HepG2 (cell line): Measurements from ENCODE around the gene MVK. TPM values are rescaled to one million over a fixed set of nuclear protein-coding genes. Genes with fewer than 3 reads are reported as not detected.

ENCODE experiments used
- ATAC-seq: fragments of 200-7000 bp; cut with Tn5 transposase; 3 replicates; pipeline ENCODE4 v1.9.1; 2020; ENCODE audit warnings: mild to moderate bottlenecking, moderate library complexity
- BruUV-seq: library from RNA; stranded (reverse); fragments of 400-500 nt; replicated peaks from 2 replicates; lab custom pipeline; 2021; lab: Mats Ljungman, UMichigan
- CTCF ChIA-PET: fragments of 300-600 bp; formaldehyde crosslinking; extraction: SDS; loops from one replicate; lab custom pipeline; 2021; ENCODE audit warnings: low total read pairs, inconsistent platforms, low intra/inter-chr PET ratio; lab: Yijun Ruan, JAX
- POLR2A ChIA-PET: fragments of 350-600 bp; sonication (Branson Sonifier 250); formaldehyde crosslinking; loops from one replicate; lab custom pipeline; 2020; ENCODE audit warnings: antibody characterized with exemption, inconsistent platforms; lab: Yijun Ruan, JAX
- DNase-seq: peaks from one replicate; pipeline ENCODE4 v3.0.0-alpha.2; 2015; ENCODE audit warnings: low spot score
- FAIRE-seq: peaks from 3 replicates; lab custom pipeline; 2011; peaks lifted over from hg19 to GRCh38; lab: Jason Lieb, UNC
- H2AFZ ChIP-seq: one replicate; pipeline ENCODE4 v1.6.1; 2011; ENCODE audit warnings: low read length, inconsistent platforms
- H3K27ac ChIP-seq: fragments of 300-600 bp; 3 replicates; pipeline ENCODE4 v1.8.0; 2011; ENCODE audit warnings: mixed run types, mild to moderate bottlenecking, mixed read lengths, low read length, inconsistent platforms; ENCODE audit not compliant: insufficient read depth; ENCODE audit errors: extremely low read length
- H3K27me3 ChIP-seq, 2 experiments: fragments of 200-600 bp in 1 of 2; 2 replicates in 1 of 2; 3 replicates in 1 of 2; pipeline versions ENCODE4 v1.6.0 to v1.8.0; 2011; ENCODE audit warnings: low read length in 2 of 2, mild to moderate bottlenecking in 2 of 2, moderate library complexity in 2 of 2, inconsistent platforms in 1 of 2; ENCODE audit not compliant: insufficient read depth in 2 of 2, control insufficient read depth in 1 of 2
- H3K36me3 ChIP-seq, 2 experiments: fragments of 200-600 bp in 1 of 2; replicated peaks in 1 of 2; 2 replicates in 1 of 2; 3 replicates in 1 of 2; pipeline versions ENCODE4 v1.5.1 to v1.8.0; 2011; ENCODE audit warnings: low read length in 2 of 2, inconsistent platforms in 1 of 2; ENCODE audit not compliant: insufficient read depth in 2 of 2, control insufficient read depth in 1 of 2
- H3K4me1 ChIP-seq: 2 replicates; pipeline ENCODE4 v1.5.1; 2012; ENCODE audit warnings: low read length, inconsistent platforms; ENCODE audit not compliant: insufficient read depth
- H3K4me2 ChIP-seq: 2 replicates; pipeline ENCODE4 v1.6.0; 2011; ENCODE audit warnings: low read depth, low read length, inconsistent platforms
- H3K4me3 ChIP-seq, 3 experiments: fragments of 200-600 bp in 1 of 3; sonication (generic), shearing (Covaris generic) in 1 of 3; replicated peaks in 1 of 3; 2 replicates each; pipeline ENCODE4 v1.5.1; 2011 to 2016; ENCODE audit warnings: low read length in 3 of 3, inconsistent platforms in 2 of 3, low read depth in 2 of 3, mild to moderate bottlenecking in 2 of 3, control low read depth in 1 of 3, mixed read lengths in 1 of 3; ENCODE audit not compliant: insufficient read depth in 1 of 3
- H3K79me2 ChIP-seq: one replicate; pipeline ENCODE4 v1.6.1; 2011; ENCODE audit warnings: low read length, inconsistent platforms; ENCODE audit not compliant: insufficient read depth
- H3K9ac ChIP-seq: 2 replicates; pipeline ENCODE4 v1.6.0; 2011; ENCODE audit warnings: mild to moderate bottlenecking, low read depth, low read length, inconsistent platforms; ENCODE audit not compliant: insufficient read depth
- H3K9me3 ChIP-seq: 2 replicates; pipeline ENCODE4 v1.5.1; 2012; ENCODE audit warnings: mild to moderate bottlenecking, low read length
- H4K20me1 ChIP-seq: 2 replicates; pipeline ENCODE4 v1.6.0; 2011; ENCODE audit warnings: inconsistent platforms, mild to moderate bottlenecking, low read length, moderate library complexity; ENCODE audit not compliant: insufficient read depth
- FOSL1 ChIP-seq: sonication (generic); formaldehyde crosslinking; IDR thresholded peaks from 2 replicates; pipeline ENCODE4 v1.9.0; 2021; ENCODE audit warnings: missing genetic modification reagents, borderline replicate concordance
- GTF3A ChIP-seq: sonication (generic); formaldehyde crosslinking; conservative IDR thresholded peaks from 2 replicates; pipeline ENCODE4 v1.4.0; 2020; ENCODE audit warnings: mild to moderate bottlenecking, missing genetic modification reagents
- HOXA9 ChIP-seq: sonication (generic); formaldehyde crosslinking; IDR thresholded peaks from 2 replicates; pipeline ENCODE4 v1.8.1; 2022; ENCODE audit warnings: missing genetic modification reagents, mild to moderate bottlenecking, moderate library complexity, borderline replicate concordance
- MEIS2 ChIP-seq: sonication (generic); formaldehyde crosslinking; IDR thresholded peaks from 2 replicates; pipeline ENCODE4 v1.9.0; 2021; ENCODE audit warnings: mild to moderate bottlenecking, missing genetic modification reagents
- MYC ChIP-seq: sonication (generic); formaldehyde crosslinking; IDR thresholded peaks from 2 replicates; pipeline ENCODE4 v1.9.0; 2021; ENCODE audit warnings: missing genetic modification reagents, borderline replicate concordance
- NFE2 ChIP-seq: sonication (generic); formaldehyde crosslinking; IDR thresholded peaks from 2 replicates; pipeline ENCODE4 v1.4.0; 2020; ENCODE audit warnings: missing genetic modification reagents
- NR2F6 ChIP-seq, 2 experiments: IDR thresholded peaks; 2 replicates each; pipeline ENCODE4 v1.6.1; 2016; ENCODE audit warnings: antibody characterized with exemption in 1 of 2, mild to moderate bottlenecking in 1 of 2
- POLR2A ChIP-seq, 2 experiments: IDR thresholded peaks; 2 replicates each; pipeline ENCODE4 v1.6.1; 2011; ENCODE audit warnings: low read depth in 2 of 2, low read length in 2 of 2, mild to moderate bottlenecking in 1 of 2, moderate library complexity in 1 of 2; ENCODE audit not compliant: insufficient read depth in 1 of 2
- USF2 ChIP-seq, 2 experiments: sonication (generic) in 1 of 2; formaldehyde crosslinking in 1 of 2; IDR thresholded peaks; 2 replicates each; pipeline versions ENCODE4 v1.5.1 to v1.6.1; 2011 to 2020; ENCODE audit warnings: borderline replicate concordance in 1 of 2, low read depth in 1 of 2, low read length in 1 of 2, mild to moderate bottlenecking in 1 of 2, missing genetic modification reagents in 1 of 2, moderate library complexity in 1 of 2
- ZNF225 ChIP-seq: sonication (generic); formaldehyde crosslinking; IDR thresholded peaks from 2 replicates; pipeline ENCODE4 v1.4.0; 2020; ENCODE audit warnings: mild to moderate bottlenecking, missing genetic modification reagents
- ZNF317 ChIP-seq: sonication (generic); formaldehyde crosslinking; IDR thresholded peaks from 2 replicates; pipeline ENCODE4 v1.5.0; 2020; ENCODE audit warnings: mild to moderate bottlenecking, missing genetic modification reagents
- ZNF563 ChIP-seq: sonication (generic); formaldehyde crosslinking; IDR thresholded peaks from 2 replicates; pipeline ENCODE4 v1.8.0; 2022; ENCODE audit warnings: mild to moderate bottlenecking, moderate library complexity, missing genetic modification reagents
- ZNF816 ChIP-seq: sonication (generic); formaldehyde crosslinking; IDR thresholded peaks from 2 replicates; pipeline ENCODE4 v1.8.0; 2022; ENCODE audit warnings: missing genetic modification reagents, mild to moderate bottlenecking, borderline replicate concordance
- WGBS: methylation state at CpG from one replicate; pipeline ENCODE4 v1.1.6; 2017; ENCODE audit warnings: low lambda C conversion rate; 5-methylcytosine and 5-hydroxymethylcytosine counted together
- in situ Hi-C: cut with HindIII; loops from 2 replicates; pipeline ENCODE4 v1.10.0; 2017; ENCODE audit warnings: low pct_unique_long_range_greater_than_20kb; ENCODE audit not compliant: extremely low pct_ligation_motif_present
- intact Hi-C: fragments of 100-400 bp; cut with micrococcal nuclease; formaldehyde crosslinking; loops from one replicate; pipeline ENCODE4 v1.10.0; 2022; ENCODE audit not compliant: unreplicated experiment
- polyA plus RNA-seq, 8 experiments: library from polyadenylated mRNA; depleted of rRNA in 3 of 8; stranded (reverse) in 7 of 8; unstranded in 1 of 8; fragments of >200 nt; fragmentation: Illumina TruSeq in 4 of 8; extraction: Trizol in 4 of 8; gene quantifications; 2 replicates each; pipeline versions ENCODE4 v1.2.1 to v1.2.3, GENCODE V29; 2011 to 2016; ENCODE audit warnings: low read depth in 4 of 8, missing spikeins in 1 of 8, mixed read lengths in 1 of 8; ENCODE audit not compliant: insufficient read depth in 1 of 8
- total RNA-seq, 5 experiments: library from RNA; depleted of rRNA; stranded (reverse); fragments of >200 nt; fragmentation: Illumina TruSeq; extraction: Trizol; gene quantifications; 2 replicates each; pipeline ENCODE4 v1.2.3, GENCODE V29; 2016; ENCODE audit warnings: low read depth in 1 of 5

MVK gene
- total and polyA plus RNA-seq, 2 of the 13 experiments (the other 11 are each of a cell fraction or from before 2014, with no cell fraction given), result 11.6 to 66.9 TPM

- 42% methylated on average over 7 of the region's 7 CpGs for WGBS
- ATAC-seq, result no peak
- in situ Hi-C loops, result loop anchor here (5.0 kb wide), 2 partner anchors 113 to 173 kb away; partner anchors contain the start of gene FAM222A
- DNase-seq, result no peak
- no peaks in the 10 kb centered on the region for H3K79me2 ChIP-seq
- H3K4me1 ChIP-seq, result peaks cover 48% of the 10 kb centered on the region
- H3K9ac ChIP-seq, result no peak overlapping the region
- CTCF ChIA-PET, result interaction anchor here (3.3 kb wide), 1 partner anchor 176 kb away, joined by 31 read pairs; no protein-coding TSS in a partner anchor
- H4K20me1 ChIP-seq, result no peaks in the 10 kb centered on the region
- H2AFZ ChIP-seq, result no peak overlapping the region
- intact Hi-C loops, result loop anchor here (5.0 kb wide), 1 partner anchor 82 kb away; no protein-coding TSS in a partner anchor
- H3K9me3 ChIP-seq, result no peaks in the 10 kb centered on the region
- H3K27ac ChIP-seq, result peak overlapping the region; percentile 63
- no peaks in the 10 kb centered on the region; a peak in 1 of 5 replicates for H3K27me3 ChIP-seq
- peaks cover 2 to 8% of the 10 kb centered on the region in 2 experiments; a peak in 4 of 5 replicates for H3K36me3 ChIP-seq
- TF ChIP-seq NR2F6 (IDR thresholded peaks at IDR 0.05) (no peak), NR2F6 (CRISPR knock-in tag; IDR thresholded peaks at IDR 0.05) (peak; percentile 54), GTF3A (no peak), ZNF563 (CRISPR knock-in tag) (no peak), MEIS2 (no peak), FOSL1 (CRISPR knock-in tag) (no peak), HOXA9 (CRISPR knock-in tag) (no peak), ZNF317 (CRISPR knock-in tag) (peak; percentile 95), MYC (0 out of 2 replicates have a peak, but pooled peaks have one; percentile 6), POLR2A (IDR thresholded peaks at IDR 0.05; ENCODE audit: insufficient read depth in 1 of 2, low read depth in 2 of 2, low read length in 2 of 2) (no peak), USF2 (IDR thresholded peaks at IDR 0.05; ENCODE audit: low read depth, low read length) (no peak), USF2 (CRISPR knock-in tag; IDR thresholded peaks at IDR 0.05; ENCODE audit: borderline replicate concordance) (peak; percentile 66; the same call in 1 of the 2 replicates), ZNF225 (CRISPR knock-in tag) (no peak), NFE2 (CRISPR knock-in tag) (no peak), ZNF816 (CRISPR knock-in tag) (no peak)
- peak overlapping the region; percentile 95 for H3K4me2 ChIP-seq
- H3K4me3 ChIP-seq, result peak overlapping the region in 1 of 3 experiments; percentile 71; a peak in 1 of 6 replicates
- no peak for FAIRE-seq
- POLR2A ChIA-PET, result interaction anchor here (0.9 to 3.7 kb wide), 9 partner anchors 7 to 178 kb away, joined by 3 to 35 read pairs (median 13); partner anchors contain the start of genes FAM222A, MMAB and MVK
- no TSS peak for BruUV-seq
Measured at GRCh38 chr12:109599087-109599486, 25.5 kb downstream of the MVK start.
